Gastroesophageal sphincter (tissue), 4 donors: ENCODE data around the gene SMCHD1. TPM values are rescaled to one million over a fixed set of nuclear protein-coding genes. Genes with fewer than 3 reads are reported as not detected.

Experiments
- ATAC-seq: fragments of 150-250 bp; one replicate; pipeline ENCODE4 v1.9.1; 2016; ENCODE audit warnings: mild to moderate bottlenecking, moderate library complexity
- H3K27ac ChIP-seq, 4 donors: fragments of 200-600 bp; sonication (generic) in 3 of 4; 1 replicate in 3 of 4; 2 replicates in 1 of 4; pipeline ENCODE4 v1.5.1; 2016 to 2019
- H3K27me3 ChIP-seq: fragments of 200-600 bp; sonication (generic); one replicate; pipeline ENCODE4 v1.5.1; 2019
- H3K36me3 ChIP-seq, 2 donors: fragments of 200-600 bp; sonication (generic); one replicate each; pipeline ENCODE4 v1.5.1; 2019; ENCODE audit warnings: control low read depth in 1 of 2
- H3K4me1 ChIP-seq, 3 donors: fragments of 200-600 bp; sonication (generic); 1 replicate in 2 of 3; 2 replicates in 1 of 3; pipeline ENCODE4 v1.5.1; 2016 to 2019; ENCODE audit warnings: control low read depth in 2 of 3
- H3K4me3 ChIP-seq, 2 donors: fragments of 200-600 bp; sonication (generic); one replicate each; pipeline ENCODE4 v1.5.1; 2019; ENCODE audit warnings: mild to moderate bottlenecking in 1 of 2, moderate library complexity in 1 of 2
- H3K9me3 ChIP-seq, 3 donors: fragments of 200-600 bp; sonication (generic); one replicate each; pipeline ENCODE4 v1.5.1; 2017 to 2019; ENCODE audit warnings: control low read depth in 2 of 3
- CTCF ChIP-seq, 4 experiments: fragments of 200-600 bp in 2 of 4; fragments of 450-650 bp in 2 of 4; sonication (generic) in 1 of 4; IDR thresholded peaks; one replicate each; pipeline ENCODE4 v1.5.1; 2017 to 2019; ENCODE audit warnings: antibody characterized with exemption in 4 of 4, mild to moderate bottlenecking in 2 of 4, moderate library complexity in 2 of 4
- EP300 ChIP-seq: sonication (generic); formaldehyde crosslinking; IDR thresholded peaks from one replicate; pipeline ENCODE4 v1.6.1; 2017; ENCODE audit warnings: antibody characterized with exemption, mild to moderate bottlenecking
- POLR2A ChIP-seq, 2 donors: fragments of 450-650 bp; IDR thresholded peaks; one replicate each; pipeline ENCODE4 v1.6.1; 2017; ENCODE audit warnings: antibody characterized with exemption in 2 of 2, mild to moderate bottlenecking in 2 of 2, moderate library complexity in 1 of 2
- POLR2AphosphoS5 ChIP-seq: sonication (generic); formaldehyde crosslinking; IDR thresholded peaks from one replicate; pipeline ENCODE4 v1.6.1; 2017; ENCODE audit warnings: antibody characterized with exemption
- WGBS, 2 donors: methylation state at CpG; one replicate each; pipeline ENCODE4 v1.1.5; 2018; ENCODE audit warnings: low coverage in 1 of 2; 5-methylcytosine and 5-hydroxymethylcytosine counted together
- total RNA-seq, 4 donors: library from RNA; depleted of rRNA; stranded (reverse); fragments of >200 nt; gene quantifications; one replicate each; pipeline ENCODE4 v1.1.0, GENCODE V29; 2016

The SMCHD1 gene
- total RNA-seq, 4 donors from 2014 or later, result 49.8 to 85.6 (median 68.0) TPM

- H3K36me3 ChIP-seq, result no peaks in the 10 kb centered on the region
- no peak for TF ChIP-seq EP300
- TF ChIP-seq POLR2AphosphoS5, result no peak
- TF ChIP-seq POLR2A (IDR thresholded peaks at IDR 0.05), result no peak
- TF ChIP-seq CTCF (IDR thresholded peaks at IDR 0.05), result no peak
- H3K27ac ChIP-seq, result no peak overlapping the region
- H3K4me3 ChIP-seq, result no peak overlapping the region
- peaks cover 0 to 4% (median 0%) of the 10 kb centered on the region in 3 donors for H3K9me3 ChIP-seq
- WGBS, 2 donors, result 68 to 73% methylated on average over 1 to 2 of the region's 2 CpGs
- H3K27me3 ChIP-seq, result no peaks in the 10 kb centered on the region
- no peak for ATAC-seq
- H3K4me1 ChIP-seq, result no peaks in the 10 kb centered on the region
These were observed 167.7 kb downstream of the SMCHD1 start for GRCh38 chr18:2823202-2823601.

- H3K36me3 ChIP-seq, result no peaks in the 10 kb centered on the region
- no peaks in the 10 kb centered on the region for H3K4me1 ChIP-seq
- no peak overlapping the region for H3K27ac ChIP-seq
- no peaks in the 10 kb centered on the region for H3K9me3 ChIP-seq
- no peak for ATAC-seq
- TF ChIP-seq CTCF (IDR thresholded peaks at IDR 0.05) (no peak), POLR2A (IDR thresholded peaks at IDR 0.05) (no peak), POLR2AphosphoS5 (no peak), EP300 (no peak)
- WGBS, 2 donors, result 97 to 100% methylated on average over 2 of the region's 2 CpGs
- H3K27me3 ChIP-seq, result no peaks in the 10 kb centered on the region
- H3K4me3 ChIP-seq, result no peak overlapping the region
These were observed 168.4 kb downstream of the SMCHD1 start for GRCh38 chr18:2823966-2824365.

GRCh38 chr18:2824865-2825264 is 169.3 kb downstream of the SMCHD1 start:
- Histone ChIP-seq H3K36me3 (no peaks in the 10 kb centered on the region), H3K4me1 (no peaks in the 10 kb centered on the region), H3K4me3 (no peak overlapping the region), H3K27ac (no peak overlapping the region), H3K27me3 (no peaks in the 10 kb centered on the region), H3K9me3 (no peaks in the 10 kb centered on the region)
- WGBS, 2 donors, result 81 to 90% methylated on average over 4 to 5 of the region's 5 CpGs
- no peak for ATAC-seq
- TF ChIP-seq EP300, result no peak
- no peak for TF ChIP-seq POLR2A (IDR thresholded peaks at IDR 0.05)
- TF ChIP-seq POLR2AphosphoS5, result no peak
- no peak for TF ChIP-seq CTCF (IDR thresholded peaks at IDR 0.05)

GRCh38 chr18:2825613-2826175 is 170.2 kb downstream of the SMCHD1 start:
- H3K27me3 ChIP-seq, result no peaks in the 10 kb centered on the region
- H3K27ac ChIP-seq, result no peak overlapping the region
- TF ChIP-seq POLR2AphosphoS5 (no peak), CTCF (IDR thresholded peaks at IDR 0.05) (no peak), POLR2A (IDR thresholded peaks at IDR 0.05) (no peak), EP300 (no peak)
- H3K36me3 ChIP-seq, result no peaks in the 10 kb centered on the region
- WGBS, 2 donors, result 93 to 100% methylated on average over 1 to 2 of the region's 3 CpGs
- no peaks in the 10 kb centered on the region for H3K4me1 ChIP-seq
- H3K9me3 ChIP-seq, result no peaks in the 10 kb centered on the region
- no peak for ATAC-seq
- H3K4me3 ChIP-seq, result no peak overlapping the region

GRCh38 chr18:2826581-2826980 is 171.1 kb downstream of the SMCHD1 start:
- Histone ChIP-seq H3K9me3 (no peaks in the 10 kb centered on the region), H3K4me1 (no peaks in the 10 kb centered on the region), H3K27me3 (no peaks in the 10 kb centered on the region), H3K27ac (peak overlapping the region in 1 of 4 donors; percentile 19), H3K36me3 (no peaks in the 10 kb centered on the region), H3K4me3 (no peak overlapping the region)
- peak; percentile 84 for ATAC-seq
- no peak for TF ChIP-seq CTCF (IDR thresholded peaks at IDR 0.05)
- TF ChIP-seq EP300, result no peak
- TF ChIP-seq POLR2AphosphoS5, result no peak
- no peak for TF ChIP-seq POLR2A (IDR thresholded peaks at IDR 0.05)
- WGBS, 2 donors, result 36 to 45% methylated on average over 3 to 7 of the region's 10 CpGs
